Endothelial cell (in vitro differentiated cells): ENCODE measurements around the gene ABCC8. TPM values are rescaled to one million over a fixed set of nuclear protein-coding genes. Genes with fewer than 3 reads are reported as not detected.

Experiments
- DNase-seq: peaks from one replicate; pipeline ENCODE4 v3.0.0; 2021; ENCODE audit warnings: low spot score
- H3K27ac Mint-ChIP-seq: one replicate; pipeline ENCODE4 v1.8.0; 2021; ENCODE audit warnings: mixed read lengths, inconsistent platforms; ENCODE audit not compliant: unreplicated experiment
- H3K27me3 Mint-ChIP-seq: one replicate; pipeline ENCODE4 v1.8.0; 2021; ENCODE audit warnings: mild to moderate bottlenecking, moderate library complexity, mixed read lengths, inconsistent platforms; ENCODE audit not compliant: unreplicated experiment
- H3K36me3 Mint-ChIP-seq: one replicate; pipeline ENCODE4 v1.8.0; 2021; ENCODE audit warnings: mild to moderate bottlenecking, low read depth, mixed read lengths, inconsistent platforms; ENCODE audit not compliant: unreplicated experiment
- H3K4me1 Mint-ChIP-seq: one replicate; pipeline ENCODE4 v1.8.0; 2021; ENCODE audit warnings: mild to moderate bottlenecking, mixed read lengths, inconsistent platforms; ENCODE audit not compliant: unreplicated experiment
- H3K4me3 Mint-ChIP-seq: one replicate; pipeline ENCODE4 v1.8.0; 2021; ENCODE audit warnings: mild to moderate bottlenecking, mixed read lengths, inconsistent platforms; ENCODE audit not compliant: unreplicated experiment
- H3K9me3 Mint-ChIP-seq: one replicate; pipeline ENCODE4 v1.8.0; 2021; ENCODE audit warnings: mixed read lengths, inconsistent platforms; ENCODE audit not compliant: unreplicated experiment
- CTCF ChIP-seq: fragments of 200-600 bp; sonication (generic); IDR thresholded peaks from one replicate; pipeline ENCODE4 v1.5.0; 2021; ENCODE audit warnings: antibody characterized with exemption; ENCODE audit not compliant: unreplicated experiment
- long read RNA-seq: library from polyadenylated mRNA; unstranded; transcript quantifications from one replicate; pipeline ENCODE4 v2.0.0, GENCODE V29; 2020; ENCODE audit not compliant: unreplicated experiment
- total RNA-seq: library from RNA; stranded (reverse); fragmentation: NEBNext Ultra II Directional; extraction: Animal tissue kit (Norgen Biotek cat#: 25700); gene quantifications from one replicate; pipeline ENCODE4 v1.2.1, GENCODE V29; 2021; ENCODE audit not compliant: unreplicated experiment

Gene ABCC8
- not detected for total RNA-seq
- long read RNA-seq = 0 reads

GRCh38 chr11:17476317-17477083 lies at the start of gene ABCC8:
Gene ABCC8 (minus strand): TSS chr11:17476845. CDS start chr11:17476776, 69 bp downstream.
- no peaks in the 10 kb centered on the region for H3K9me3 Mint-ChIP-seq
- DNase-seq = peak; percentile 28
- H3K27me3 Mint-ChIP-seq = peaks cover 29% of the 10 kb centered on the region
- TF ChIP-seq CTCF = no peak
- H3K4me1 Mint-ChIP-seq = peaks cover 9% of the 10 kb centered on the region
- no peak within 1 kb of the TSS for H3K27ac Mint-ChIP-seq
- peak within 1 kb of the TSS; percentile 83 for H3K4me3 Mint-ChIP-seq
- H3K36me3 Mint-ChIP-seq = no peaks in the 10 kb centered on the region

GRCh38 chr11:17526326-17526725 lies 49.7 kb upstream of the ABCC8 start:
- Mint-ChIP-seq H3K36me3 (no peaks in the 10 kb centered on the region), H3K4me1 (no peaks in the 10 kb centered on the region), H3K27ac (no peak overlapping the region), H3K9me3 (no peaks in the 10 kb centered on the region), H3K4me3 (no peak overlapping the region), H3K27me3 (peaks cover 2% of the 10 kb centered on the region)
- DNase-seq = no peak
- no peak for TF ChIP-seq CTCF

GRCh38 chr11:17525570-17525969 lies 48.9 kb upstream of the ABCC8 start:
- H3K4me1 Mint-ChIP-seq = no peaks in the 10 kb centered on the region
- no peak overlapping the region for H3K27ac Mint-ChIP-seq
- no peaks in the 10 kb centered on the region for H3K9me3 Mint-ChIP-seq
- H3K4me3 Mint-ChIP-seq = no peak overlapping the region
- H3K27me3 Mint-ChIP-seq = peaks cover 2% of the 10 kb centered on the region
- no peak for DNase-seq
- TF ChIP-seq CTCF = no peak
- no peaks in the 10 kb centered on the region for H3K36me3 Mint-ChIP-seq

GRCh38 chr11:17524221-17524620 lies 47.6 kb upstream of the ABCC8 start:
- H3K27me3 Mint-ChIP-seq = peaks cover 2% of the 10 kb centered on the region

More at GRCh38 chr11:17524221-17524620, 47.6 kb upstream of the ABCC8 start:
- H3K4me3 Mint-ChIP-seq = no peak overlapping the region
- H3K4me1 Mint-ChIP-seq = no peaks in the 10 kb centered on the region
- no peaks in the 10 kb centered on the region for H3K9me3 Mint-ChIP-seq
- no peaks in the 10 kb centered on the region for H3K36me3 Mint-ChIP-seq
- DNase-seq = no peak
- TF ChIP-seq CTCF = no peak
- no peak overlapping the region for H3K27ac Mint-ChIP-seq
